GM18505 (cell line): ENCODE results near the gene BCL3.

ENCODE experiments used
- ATAC-seq: cut with Tn5 transposase; IDR thresholded peaks from one replicate; pipeline ENCODE4 v1.9.1; 2021; ENCODE audit not compliant: unreplicated experiment
- POLR2A ChIP-seq: IDR thresholded peaks from 4 replicates; pipeline ENCODE4 v1.6.1; 2011; ENCODE audit warnings: borderline replicate concordance; ENCODE audit not compliant: insufficient read depth, insufficient read length; ENCODE audit errors: extremely low read depth

The BCL3 gene

GRCh38 chr19:44741841-44742329 lies 6.6 kb upstream of the BCL3 start:
- no peak for ATAC-seq
- TF ChIP-seq POLR2A: no peak

DNA sequence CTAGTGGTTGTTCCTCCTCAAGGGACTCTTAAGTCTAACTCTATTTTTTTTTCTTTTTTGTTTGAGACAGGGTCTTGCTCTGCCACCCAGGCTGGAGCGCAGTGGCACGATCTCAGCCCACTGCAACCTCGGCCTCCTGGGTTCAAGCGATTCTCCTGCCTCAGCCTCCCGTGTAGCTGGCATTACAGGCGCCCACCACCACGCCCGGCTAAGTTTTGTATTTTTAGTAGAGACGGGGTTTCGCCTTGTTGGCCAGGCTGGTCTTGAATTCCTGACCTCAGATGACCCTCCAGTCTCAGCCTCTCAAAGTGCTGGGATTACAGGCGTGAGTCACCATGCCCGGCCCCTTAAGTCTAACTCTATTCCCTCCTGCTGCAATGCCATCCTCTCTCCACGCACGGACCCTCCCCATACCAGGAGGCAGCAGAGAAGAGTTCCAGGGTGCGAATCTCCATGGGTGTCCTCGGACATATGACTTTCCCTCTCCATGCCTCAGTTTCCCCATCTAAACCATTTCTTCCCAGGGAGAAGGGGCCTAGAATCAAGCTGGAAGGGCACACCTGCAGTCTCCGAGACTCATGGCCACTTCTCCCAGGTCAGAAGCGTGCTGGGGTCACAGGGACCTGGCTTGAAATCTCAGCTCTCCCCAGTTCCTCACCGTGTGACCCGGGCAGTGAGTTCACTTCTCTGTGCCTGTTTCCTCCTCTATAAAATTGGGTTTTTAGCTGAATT lies 6.0 kb upstream of the BCL3 start:
- no peak for ATAC-seq
- TF ChIP-seq POLR2A: no peak

GRCh38 chr19:44744871-44745332 lies 3.6 kb upstream of the BCL3 start:
- ATAC-seq: no peak

DNA sequence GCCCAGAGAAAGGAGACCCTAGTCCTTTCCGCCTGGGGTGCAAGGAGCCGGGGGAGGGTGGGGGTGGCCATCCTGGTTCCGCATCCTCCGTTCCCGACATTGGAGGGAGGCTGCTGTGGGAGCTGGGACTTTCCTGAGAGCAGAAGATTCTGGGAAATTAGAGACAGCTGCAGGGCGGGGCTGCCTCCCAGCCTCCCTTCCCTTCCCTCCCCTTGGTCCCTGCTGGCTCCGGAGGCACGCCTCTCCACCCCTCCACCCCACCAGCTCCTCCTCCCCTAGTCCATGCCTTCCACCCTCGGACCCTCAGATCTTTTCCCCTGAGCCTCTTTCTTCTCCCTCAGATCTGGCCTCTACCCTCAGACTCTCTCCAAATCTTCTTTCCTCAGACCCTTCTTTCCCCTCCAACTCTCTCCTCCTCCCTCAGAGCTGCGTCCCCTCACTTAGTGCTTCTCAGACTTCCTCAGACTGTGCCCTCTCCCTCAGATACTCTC lies 3.1 kb upstream of the BCL3 start:
- no peak for ATAC-seq
- TF ChIP-seq POLR2A: no peak

More at GRCh38 chr19:44744871-44745332, 3.6 kb upstream of the BCL3 start:
- no peak for TF ChIP-seq POLR2A

- no peak for ATAC-seq
- no peak for TF ChIP-seq POLR2A
Measured at GRCh38 chr19:44745887-44746600, 2.5 kb upstream of the BCL3 start.

- no peak for TF ChIP-seq POLR2A
Measured at GRCh38 chr19:44746616-44746945, 1.9 kb upstream of the BCL3 start.

DNA sequence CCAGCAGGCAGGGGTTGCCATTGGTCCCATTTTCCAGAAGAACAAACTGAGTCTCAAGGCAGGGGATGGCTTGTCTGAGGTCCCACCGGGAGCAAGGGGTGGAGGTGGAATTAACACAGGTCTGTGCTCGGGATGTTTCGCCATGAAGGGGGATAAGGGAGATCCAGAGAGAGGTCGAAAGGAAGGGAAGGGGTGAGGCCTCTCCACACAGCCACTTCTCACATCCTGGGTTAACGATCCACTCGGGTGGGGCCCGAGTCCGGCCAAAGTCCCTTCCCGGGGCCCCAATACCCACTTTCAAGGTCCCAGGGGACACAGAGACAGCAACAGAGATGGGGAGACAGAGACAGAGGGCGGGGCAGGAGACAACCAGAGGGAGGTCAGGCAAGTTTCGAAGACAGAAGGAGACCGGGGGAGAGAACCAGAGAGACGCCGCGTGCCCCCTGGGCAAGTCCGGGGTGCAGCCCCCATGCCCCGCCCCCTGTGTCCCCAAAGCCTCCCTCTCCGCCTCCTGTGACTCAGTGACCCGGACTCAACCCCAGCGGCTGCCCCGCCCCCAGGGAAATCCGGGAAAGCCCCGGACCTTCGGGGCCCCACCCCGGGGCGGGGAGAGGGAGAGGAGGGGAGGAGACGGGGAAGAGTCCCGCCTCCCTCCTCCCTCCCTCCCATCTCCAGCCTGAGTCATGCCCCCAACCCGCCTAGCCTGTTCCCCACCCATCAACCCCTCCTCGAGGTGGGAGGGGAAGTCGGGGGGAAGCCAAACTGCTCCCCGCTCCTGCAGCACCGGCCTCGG lies 1.4 kb upstream of the BCL3 start:
- ATAC-seq: peak; percentile 31
- no peak for TF ChIP-seq POLR2A

More at GRCh38 chr19:44746616-44746945, 1.9 kb upstream of the BCL3 start:
- no peak for ATAC-seq

DNA sequence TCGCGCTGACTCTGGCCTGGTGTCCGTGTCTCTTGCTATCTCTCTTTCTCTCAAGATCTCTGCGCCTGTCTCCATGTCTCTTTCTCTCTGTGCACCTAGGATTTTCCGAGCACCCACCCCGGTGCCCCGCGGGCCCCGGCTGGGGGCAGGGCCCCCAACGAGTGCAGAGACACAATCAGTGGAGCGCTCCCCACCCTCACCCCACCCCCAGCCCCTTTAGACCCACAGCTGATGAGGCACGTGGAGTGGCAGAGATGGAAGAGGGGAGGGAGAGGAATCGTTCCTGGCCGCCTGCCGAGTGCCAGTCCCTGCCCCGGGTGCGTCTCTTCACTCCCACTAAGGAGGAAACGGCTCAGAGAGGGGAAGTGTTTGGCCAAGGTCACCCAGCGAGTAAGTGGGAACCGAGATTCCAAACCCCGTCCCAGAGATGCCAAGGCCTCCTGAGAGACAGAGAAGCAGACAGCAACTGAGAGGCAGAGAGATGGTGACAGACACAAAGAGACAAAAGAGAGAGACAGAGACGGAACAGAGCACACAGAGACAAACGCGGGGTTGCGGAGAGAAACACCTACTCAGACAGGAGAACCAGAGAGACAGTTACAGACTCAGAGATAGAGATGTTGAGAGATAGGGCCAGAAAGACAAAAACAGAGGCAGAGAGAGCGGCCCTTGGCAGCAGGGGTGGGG lies 626 bp upstream of the BCL3 start:
- ATAC-seq: peak; percentile 4
- peak; percentile 45 for TF ChIP-seq POLR2A

DNA sequence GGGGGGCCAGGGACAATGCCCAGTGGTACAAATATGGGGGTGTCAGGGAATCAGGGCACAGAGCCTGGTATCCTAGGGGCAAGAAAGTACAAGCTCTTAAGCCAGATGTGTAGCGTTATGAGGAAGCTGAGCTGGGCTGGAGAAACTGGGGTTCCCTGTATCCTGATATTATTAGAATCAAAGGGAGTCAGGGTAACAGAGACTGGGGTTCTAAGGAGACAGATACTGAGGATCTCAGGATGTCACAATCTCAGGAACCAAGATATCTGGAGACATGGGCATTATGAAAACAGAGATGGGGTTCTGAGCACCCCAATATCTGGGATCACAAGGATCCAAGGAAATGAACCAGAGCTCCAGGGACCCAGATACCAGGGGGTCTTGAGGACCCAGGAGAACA lies 784 bp downstream of the BCL3 start:
- ATAC-seq: no peak
- no peak for TF ChIP-seq POLR2A

GRCh38 chr19:44749994-44750393 lies 1.5 kb downstream of the BCL3 start:
- no peak for TF ChIP-seq POLR2A

DNA sequence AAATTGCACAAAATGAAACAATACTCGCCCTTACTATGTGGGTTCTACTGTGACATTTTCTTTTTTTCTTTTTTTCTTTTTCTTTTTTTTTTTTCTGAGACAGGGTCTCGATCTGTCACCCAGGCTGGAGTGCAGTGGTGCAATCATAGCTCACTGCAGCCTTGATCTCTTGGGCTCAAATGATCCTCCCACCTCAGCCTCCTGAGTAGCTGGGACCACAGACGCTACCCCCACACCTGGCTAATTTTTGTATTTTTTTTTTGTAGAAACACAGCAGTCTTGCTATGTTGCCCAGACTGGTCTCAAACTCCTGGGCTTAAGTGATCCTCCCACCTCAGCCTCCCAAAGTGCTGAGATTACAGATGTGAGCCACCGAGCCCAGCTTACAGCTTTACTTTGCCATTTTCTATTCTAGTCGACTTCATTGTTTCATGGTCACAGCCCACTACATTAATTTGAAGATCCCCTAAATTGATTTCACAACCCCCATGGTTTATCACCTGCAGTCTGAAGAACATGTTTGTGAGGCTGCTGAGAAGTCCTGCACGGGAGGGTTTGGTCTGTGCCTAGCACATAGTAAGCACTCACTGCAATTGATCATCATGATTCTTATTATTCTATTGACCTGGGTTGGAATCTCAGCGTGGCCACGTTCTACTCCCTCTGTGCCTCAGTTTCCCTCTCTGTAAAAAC lies 3.8 kb downstream of the BCL3 start:
- ATAC-seq: no peak
- TF ChIP-seq POLR2A: no peak

More at GRCh38 chr19:44749994-44750393, 1.5 kb downstream of the BCL3 start:
- ATAC-seq: no peak
